ENCODE results near the gene COL5A1.

The COL5A1 gene

DNA sequence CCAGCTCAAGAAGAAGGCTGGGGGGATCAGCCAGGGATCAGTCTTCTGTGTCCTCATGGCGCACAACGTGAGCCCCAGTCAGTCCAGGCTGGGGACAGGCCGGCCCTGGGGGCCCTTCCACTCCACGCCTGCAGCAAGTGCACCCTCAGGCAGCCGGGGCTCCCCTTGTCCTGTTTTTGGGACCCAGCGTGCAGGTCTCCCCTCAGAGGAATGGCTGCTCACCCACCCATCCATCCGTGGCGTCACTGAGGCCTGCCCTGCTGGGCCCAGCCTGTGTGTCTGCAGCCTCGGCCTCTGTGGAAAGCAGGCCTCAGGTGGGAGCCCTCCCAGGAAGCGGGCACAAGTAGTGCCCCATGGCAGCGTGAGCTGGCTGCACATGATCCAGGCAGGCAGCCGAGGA, 186.4 kb downstream of the COL5A1 start:
- Histone ChIP-seq H3K36me3 (ENCODE audit: insufficient read depth, insufficient read length, low read length) (peaks cover 92% of the 10 kb centered on the region), H3K4me3 (ENCODE audit: insufficient read length, low read depth) (no peak overlapping the region), H3K4me1 (ENCODE audit: insufficient read depth, insufficient read length) (peaks cover 3% of the 10 kb centered on the region), H3K9ac (ENCODE audit: insufficient read length, low read depth) (no peak overlapping the region), H3K9me3 (ENCODE audit: insufficient read depth, low read length) (no peaks in the 10 kb centered on the region), H3K27me3 (ENCODE audit: insufficient read depth, insufficient read length) (no peaks in the 10 kb centered on the region)
- no peak for DNase-seq (ENCODE audit: low read depth, low spot score)
- no peak for TF ChIP-seq ZNF274 (IDR thresholded peaks at IDR 0.05; ENCODE audit: low read depth, low read length)
- TF ChIP-seq YY1 (IDR thresholded peaks at IDR 0.05; ENCODE audit: insufficient read depth, insufficient read length): no peak
- no peak for TF ChIP-seq SUZ12 (IDR thresholded peaks at IDR 0.05; ENCODE audit: extremely low read depth, insufficient read depth, insufficient read length)

DNA sequence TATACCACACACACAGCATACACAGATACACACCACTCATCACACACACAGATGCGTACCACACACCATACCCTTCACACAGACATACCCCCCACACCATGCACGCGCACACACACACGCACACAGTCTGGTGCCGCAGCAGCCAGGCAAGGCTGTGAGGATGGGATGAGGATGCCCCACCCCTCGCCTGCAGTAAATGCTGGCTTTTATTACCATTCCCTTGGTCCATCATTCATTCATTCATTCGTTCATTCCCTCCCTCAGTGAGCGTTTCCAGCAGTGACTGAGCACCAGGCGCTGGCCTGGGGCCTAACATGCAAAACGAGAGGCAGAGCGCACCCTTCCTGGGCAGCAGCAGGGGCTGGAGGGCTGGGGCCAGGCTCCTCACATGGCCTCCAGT, 187.3 kb downstream of the COL5A1 start:
- H3K4me1 ChIP-seq (ENCODE audit: insufficient read depth, insufficient read length): peaks cover 3% of the 10 kb centered on the region
- DNase-seq (ENCODE audit: low read depth, low spot score): no peak
- peaks cover 92% of the 10 kb centered on the region for H3K36me3 ChIP-seq (ENCODE audit: insufficient read depth, insufficient read length, low read length)
- no peak overlapping the region for H3K9ac ChIP-seq (ENCODE audit: insufficient read length, low read depth)
- no peaks in the 10 kb centered on the region for H3K27me3 ChIP-seq (ENCODE audit: insufficient read depth, insufficient read length)
- TF ChIP-seq SUZ12 (IDR thresholded peaks at IDR 0.05; ENCODE audit: extremely low read depth, insufficient read depth, insufficient read length) (no peak), YY1 (IDR thresholded peaks at IDR 0.05; ENCODE audit: insufficient read depth, insufficient read length) (no peak), ZNF274 (IDR thresholded peaks at IDR 0.05; ENCODE audit: low read depth, low read length) (no peak)
- no peak overlapping the region for H3K4me3 ChIP-seq (ENCODE audit: insufficient read length, low read depth)
- H3K9me3 ChIP-seq (ENCODE audit: insufficient read depth, low read length): no peaks in the 10 kb centered on the region

DNA sequence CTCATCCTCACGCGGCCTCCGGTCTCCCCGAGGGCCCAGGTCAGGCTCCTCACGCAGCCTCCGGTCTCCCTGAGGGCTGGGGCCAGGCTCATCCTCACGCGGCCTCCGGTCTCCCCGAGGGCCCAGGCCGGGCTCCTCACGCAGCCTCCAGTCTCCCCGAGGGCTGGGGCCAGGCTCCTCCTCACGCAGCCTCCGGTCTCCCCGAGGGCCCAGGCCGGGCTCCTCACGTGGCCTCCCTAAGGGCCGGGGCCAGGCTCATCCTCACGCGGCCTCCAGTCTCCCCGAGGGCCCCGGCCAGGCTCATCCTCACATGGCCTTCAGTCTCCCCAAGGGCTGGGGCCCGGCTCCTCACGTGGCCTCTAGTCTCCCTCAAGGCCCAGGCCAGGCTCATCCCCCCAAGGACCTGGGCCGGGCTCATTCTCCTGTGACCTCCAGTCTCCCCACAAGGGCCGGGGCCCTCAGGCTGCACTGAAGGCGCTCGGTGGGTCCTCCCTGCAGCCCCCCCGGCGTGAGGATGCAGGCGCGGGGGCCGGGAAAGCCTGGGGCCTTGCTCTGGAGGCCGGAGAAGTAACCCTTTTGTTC, 187.8 kb downstream of the COL5A1 start:
- peaks cover 92% of the 10 kb centered on the region for H3K36me3 ChIP-seq (ENCODE audit: insufficient read depth, insufficient read length, low read length)

DNA sequence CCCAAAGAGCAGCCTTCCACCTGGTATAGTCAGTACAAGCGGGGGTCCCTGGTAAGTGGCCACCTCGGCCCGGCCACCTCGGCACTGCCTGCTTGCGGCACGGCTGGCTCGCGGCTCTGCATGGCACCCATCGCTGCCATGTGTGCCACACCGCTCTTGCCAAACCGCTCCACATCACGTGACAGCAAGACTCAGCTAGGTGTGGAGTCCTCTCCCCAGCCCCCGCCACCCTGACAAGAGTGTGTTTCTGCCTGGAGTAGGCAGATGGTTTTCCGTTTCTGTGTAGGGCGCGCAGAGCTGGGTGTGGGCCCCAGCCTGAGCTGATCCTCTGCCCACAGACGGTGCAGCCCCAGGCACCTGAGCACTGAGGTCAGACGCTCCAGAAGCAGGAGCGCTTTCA, 188.5 kb downstream of the COL5A1 start:
- H3K36me3 ChIP-seq (ENCODE audit: insufficient read depth, insufficient read length, low read length): peaks cover 92% of the 10 kb centered on the region

More for the DNA sequence above, 187.8 kb downstream of the COL5A1 start:
- no peak overlapping the region for H3K4me3 ChIP-seq (ENCODE audit: insufficient read length, low read depth)
- H3K4me1 ChIP-seq (ENCODE audit: insufficient read depth, insufficient read length): peaks cover 3% of the 10 kb centered on the region
- no peaks in the 10 kb centered on the region for H3K27me3 ChIP-seq (ENCODE audit: insufficient read depth, insufficient read length)
- no peak for TF ChIP-seq ZNF274 (IDR thresholded peaks at IDR 0.05; ENCODE audit: low read depth, low read length)
- TF ChIP-seq YY1 (IDR thresholded peaks at IDR 0.05; ENCODE audit: insufficient read depth, insufficient read length): no peak
- TF ChIP-seq SUZ12 (IDR thresholded peaks at IDR 0.05; ENCODE audit: extremely low read depth, insufficient read depth, insufficient read length): no peak
- H3K9ac ChIP-seq (ENCODE audit: insufficient read length, low read depth): no peak overlapping the region
- no peaks in the 10 kb centered on the region for H3K9me3 ChIP-seq (ENCODE audit: insufficient read depth, low read length)
- no peak for DNase-seq (ENCODE audit: low read depth, low spot score)

DNA sequence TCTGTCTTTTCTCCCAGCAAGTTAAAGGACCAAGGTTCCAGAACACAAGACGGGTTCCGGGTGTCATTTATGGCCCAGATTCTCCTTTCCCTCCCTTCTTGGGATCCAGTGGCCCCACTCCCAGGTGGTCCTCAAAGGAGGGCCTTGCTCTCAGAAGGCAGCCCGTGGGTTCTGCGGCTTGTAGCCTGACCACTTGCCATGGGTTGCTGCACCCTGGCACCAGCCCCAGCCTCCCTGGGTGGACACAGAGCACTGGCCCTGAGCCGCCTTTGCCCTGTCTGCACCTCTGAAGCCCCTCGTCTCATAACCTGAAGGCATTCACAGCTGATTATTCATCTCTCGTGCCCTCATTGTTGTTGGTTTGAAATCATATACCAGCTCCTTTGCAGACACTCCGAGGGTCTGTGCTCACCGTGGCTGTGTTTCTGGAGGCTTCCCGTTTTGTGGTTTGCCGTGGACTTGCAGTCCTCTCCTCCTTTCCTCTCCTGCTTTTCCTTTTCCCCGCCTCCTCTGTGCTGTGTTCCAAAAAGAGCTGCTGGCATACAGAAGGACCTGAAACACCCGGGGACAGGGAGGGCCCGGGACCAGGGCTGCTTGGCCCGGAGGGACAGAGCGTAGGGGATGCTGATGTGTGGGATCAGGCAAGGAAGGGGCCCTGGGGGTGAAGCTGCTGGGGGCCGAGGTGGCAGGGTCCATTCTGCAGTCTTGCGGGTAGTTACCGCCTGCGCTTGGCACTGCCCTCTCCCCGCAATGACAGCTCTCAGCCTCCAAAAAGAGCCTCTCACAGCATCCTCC, 189.5 kb downstream of the COL5A1 start:
- no peaks in the 10 kb centered on the region for H3K9me3 ChIP-seq (ENCODE audit: insufficient read depth, low read length)
- no peak for TF ChIP-seq ZNF274 (IDR thresholded peaks at IDR 0.05; ENCODE audit: low read depth, low read length)
- TF ChIP-seq YY1 (IDR thresholded peaks at IDR 0.05; ENCODE audit: insufficient read depth, insufficient read length): no peak
- no peak for TF ChIP-seq SUZ12 (IDR thresholded peaks at IDR 0.05; ENCODE audit: extremely low read depth, insufficient read depth, insufficient read length)
- no peak for DNase-seq (ENCODE audit: low read depth, low spot score)
- peaks cover 5% of the 10 kb centered on the region for H3K4me1 ChIP-seq (ENCODE audit: insufficient read depth, insufficient read length)
- H3K27me3 ChIP-seq (ENCODE audit: insufficient read depth, insufficient read length): no peaks in the 10 kb centered on the region
- no peak overlapping the region for H3K4me3 ChIP-seq (ENCODE audit: insufficient read length, low read depth)
- peaks cover 90% of the 10 kb centered on the region for H3K36me3 ChIP-seq (ENCODE audit: insufficient read depth, insufficient read length, low read length)
- H3K9ac ChIP-seq (ENCODE audit: insufficient read length, low read depth): no peak overlapping the region

More for the DNA sequence above, 188.5 kb downstream of the COL5A1 start:
- DNase-seq (ENCODE audit: low read depth, low spot score): no peak
- Histone ChIP-seq H3K9ac (ENCODE audit: insufficient read length, low read depth) (no peak overlapping the region), H3K4me3 (ENCODE audit: insufficient read length, low read depth) (no peak overlapping the region), H3K27me3 (ENCODE audit: insufficient read depth, insufficient read length) (no peaks in the 10 kb centered on the region), H3K9me3 (ENCODE audit: insufficient read depth, low read length) (no peaks in the 10 kb centered on the region), H3K4me1 (ENCODE audit: insufficient read depth, insufficient read length) (peaks cover 3% of the 10 kb centered on the region)
- no peak for TF ChIP-seq SUZ12 (IDR thresholded peaks at IDR 0.05; ENCODE audit: extremely low read depth, insufficient read depth, insufficient read length)
- no peak for TF ChIP-seq ZNF274 (IDR thresholded peaks at IDR 0.05; ENCODE audit: low read depth, low read length)
- TF ChIP-seq YY1 (IDR thresholded peaks at IDR 0.05; ENCODE audit: insufficient read depth, insufficient read length): no peak

DNA sequence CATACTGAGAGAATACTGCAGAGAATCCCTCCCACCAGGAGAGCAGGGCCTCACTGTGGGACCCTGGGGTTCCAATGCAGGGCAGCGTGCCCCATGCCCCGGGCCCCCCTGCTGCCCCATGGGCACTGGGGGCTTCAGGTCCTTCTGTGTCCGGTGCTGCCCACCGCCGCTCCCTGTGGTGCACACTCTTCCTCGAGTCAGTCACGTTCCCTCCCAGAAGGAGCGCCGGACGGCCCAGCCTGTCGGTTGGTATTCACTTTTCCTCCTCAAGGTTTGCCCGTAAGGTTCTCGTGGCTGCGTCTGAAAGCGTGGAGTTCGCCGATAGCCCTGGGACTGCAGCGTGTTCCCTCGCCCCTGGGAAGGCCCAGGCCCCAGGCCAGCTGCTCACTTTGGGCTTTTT, 190.9 kb downstream of the COL5A1 start:
- H3K4me3 ChIP-seq (ENCODE audit: insufficient read length, low read depth): no peak overlapping the region
- DNase-seq (ENCODE audit: low read depth, low spot score): no peak
- no peak overlapping the region for H3K9ac ChIP-seq (ENCODE audit: insufficient read length, low read depth)
- H3K4me1 ChIP-seq (ENCODE audit: insufficient read depth, insufficient read length): peaks cover 5% of the 10 kb centered on the region
- TF ChIP-seq YY1 (IDR thresholded peaks at IDR 0.05; ENCODE audit: insufficient read depth, insufficient read length): no peak
- TF ChIP-seq SUZ12 (IDR thresholded peaks at IDR 0.05; ENCODE audit: extremely low read depth, insufficient read depth, insufficient read length): no peak
- TF ChIP-seq ZNF274 (IDR thresholded peaks at IDR 0.05; ENCODE audit: low read depth, low read length): no peak
- no peaks in the 10 kb centered on the region for H3K27me3 ChIP-seq (ENCODE audit: insufficient read depth, insufficient read length)
- H3K36me3 ChIP-seq (ENCODE audit: insufficient read depth, insufficient read length, low read length): peaks cover 90% of the 10 kb centered on the region
- no peaks in the 10 kb centered on the region for H3K9me3 ChIP-seq (ENCODE audit: insufficient read depth, low read length)

DNA sequence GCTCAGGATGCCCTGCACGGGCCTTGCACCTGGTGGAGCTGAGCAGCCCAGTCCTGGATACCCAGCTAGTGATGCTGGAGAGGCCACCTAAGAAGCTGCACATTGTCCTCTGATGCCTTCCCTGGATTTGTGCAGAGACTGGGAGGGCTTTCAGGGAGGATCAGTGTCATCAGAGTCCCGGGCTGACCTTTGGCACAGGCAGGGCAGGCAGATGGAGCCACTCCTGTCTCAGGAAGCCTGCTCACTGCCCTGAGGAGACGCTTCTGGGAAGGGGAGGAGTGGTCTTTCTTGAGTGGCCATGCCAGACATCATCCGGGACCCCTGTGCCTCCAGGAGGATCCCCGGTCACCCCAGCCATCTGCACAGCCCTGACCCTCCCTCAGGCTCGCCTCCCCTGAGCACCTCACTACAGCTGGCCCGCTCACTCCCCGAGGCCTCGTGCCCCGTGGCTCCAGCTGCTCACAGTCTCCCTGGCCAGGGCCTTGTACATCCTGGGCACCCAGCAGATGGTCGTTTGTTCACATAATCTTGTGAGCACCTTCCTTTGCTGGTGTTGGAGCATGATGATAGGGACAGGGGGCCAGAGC, 191.8 kb downstream of the COL5A1 start:
- TF ChIP-seq ZNF274 (IDR thresholded peaks at IDR 0.05; ENCODE audit: low read depth, low read length) (no peak), YY1 (IDR thresholded peaks at IDR 0.05; ENCODE audit: insufficient read depth, insufficient read length) (no peak), SUZ12 (IDR thresholded peaks at IDR 0.05; ENCODE audit: extremely low read depth, insufficient read depth, insufficient read length) (no peak)
- no peaks in the 10 kb centered on the region for H3K9me3 ChIP-seq (ENCODE audit: insufficient read depth, low read length)
- H3K27me3 ChIP-seq (ENCODE audit: insufficient read depth, insufficient read length): no peaks in the 10 kb centered on the region
- peaks cover 90% of the 10 kb centered on the region for H3K36me3 ChIP-seq (ENCODE audit: insufficient read depth, insufficient read length, low read length)
- H3K9ac ChIP-seq (ENCODE audit: insufficient read length, low read depth): no peak overlapping the region
- no peak for DNase-seq (ENCODE audit: low read depth, low spot score)
- peaks cover 5% of the 10 kb centered on the region for H3K4me1 ChIP-seq (ENCODE audit: insufficient read depth, insufficient read length)
- H3K4me3 ChIP-seq (ENCODE audit: insufficient read length, low read depth): no peak overlapping the region
